Medulla oblongata (tissue), 1 donor: Measurements from ENCODE around the gene TUBGCP5.

Experiments
- DNase-seq: peaks from one replicate; pipeline ENCODE4 v3.0.0-alpha.2; 2015; ENCODE audit errors: extremely low spot score

The TUBGCP5 gene

DNA sequence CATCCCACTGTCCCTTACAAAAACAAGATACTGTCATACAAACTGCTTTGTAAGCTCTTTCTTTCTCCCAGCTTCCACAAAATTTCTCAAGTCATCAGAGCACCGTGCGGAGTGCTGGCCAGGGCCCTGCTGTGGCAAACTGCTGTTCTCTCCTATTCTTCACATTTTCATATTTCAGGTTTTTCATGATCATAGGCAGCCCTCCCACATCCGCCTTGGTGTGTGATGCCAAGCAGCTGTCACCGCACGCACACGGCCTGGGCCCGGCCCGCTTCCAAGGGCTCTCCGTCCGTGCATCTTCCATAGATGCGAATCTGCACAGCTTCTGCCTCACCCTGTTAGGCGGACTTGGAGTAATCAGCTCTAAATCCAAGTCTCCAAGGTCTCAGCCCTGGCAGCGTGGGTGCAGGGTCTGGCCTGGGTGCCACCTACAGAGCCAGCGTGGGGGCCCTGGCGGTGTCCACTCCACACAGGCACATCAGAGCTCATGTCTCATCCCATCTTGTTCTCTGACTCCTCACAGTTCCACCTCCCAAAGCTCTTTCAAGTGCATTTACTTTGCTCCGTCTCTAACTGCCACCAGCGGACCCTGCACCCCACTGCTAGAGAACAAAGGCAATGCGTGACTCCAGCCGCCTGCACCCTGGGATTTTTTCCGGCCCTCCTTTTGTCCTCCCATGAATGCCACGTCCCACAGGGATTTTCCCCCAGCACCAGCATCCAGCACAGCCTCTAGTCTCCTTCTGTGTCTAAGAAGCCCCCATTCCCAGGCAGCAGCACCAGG is 86.4 kb downstream of the TUBGCP5 start:
- DNase-seq = no peak

DNA sequence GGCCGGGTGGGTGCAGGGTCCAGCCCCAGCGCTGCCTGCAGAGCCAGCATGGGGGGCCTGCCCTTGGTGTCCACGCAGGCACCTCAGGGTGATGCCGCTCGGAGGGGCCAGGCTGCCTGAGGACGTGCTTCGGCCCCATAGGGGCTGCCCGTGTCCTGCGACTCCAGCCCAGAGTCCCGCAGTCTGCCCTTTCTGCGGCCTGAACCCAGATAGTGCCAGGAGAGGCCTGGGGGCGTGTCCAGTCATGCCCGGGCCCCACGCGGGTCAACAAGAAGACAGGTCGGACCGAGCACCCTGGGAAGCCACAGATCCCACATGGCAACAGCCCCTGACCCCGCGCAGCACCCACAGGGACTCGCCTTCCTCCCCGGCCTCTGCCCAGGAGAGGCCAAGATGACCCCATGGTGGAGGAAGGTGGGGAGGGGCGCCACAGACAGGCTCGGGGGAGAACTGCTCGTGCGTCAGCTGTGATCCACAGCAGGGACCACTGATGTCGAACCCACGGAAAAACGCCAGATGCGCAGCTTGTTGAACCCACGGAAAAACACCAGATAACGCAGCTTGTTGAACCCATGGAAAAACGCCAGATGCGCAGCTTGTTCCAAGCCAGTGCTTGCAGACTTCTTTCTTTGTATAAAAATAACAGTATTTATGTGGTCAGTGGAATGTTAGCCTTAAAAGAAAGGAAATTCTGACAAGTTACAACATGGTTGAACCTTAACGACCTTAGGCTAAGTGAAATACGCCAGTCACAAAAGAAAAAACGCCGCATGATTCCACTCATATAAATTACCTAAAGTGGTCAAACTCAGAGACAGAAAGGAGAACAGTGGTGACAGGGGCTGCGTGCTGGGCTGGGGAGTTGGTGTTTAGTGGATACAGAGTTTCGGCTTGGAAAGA is 87.7 kb downstream of the TUBGCP5 start:
- DNase-seq = no peak

DNA sequence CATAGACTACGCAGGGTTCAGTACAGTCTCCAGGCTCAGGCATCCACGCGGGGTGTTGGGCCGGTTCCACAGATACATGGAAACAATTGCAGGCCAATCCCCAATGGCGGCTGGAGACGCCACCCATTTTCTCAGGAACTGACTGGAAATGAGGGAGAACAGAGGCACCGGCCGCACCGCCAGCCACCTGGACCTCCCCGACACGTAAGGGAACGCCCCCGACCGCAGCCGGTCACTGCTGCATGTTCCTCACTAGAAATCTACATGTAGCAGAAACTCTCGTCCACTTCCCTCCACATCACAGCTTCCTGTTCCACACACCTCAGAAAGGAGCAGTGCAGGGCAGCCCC is 88.4 kb downstream of the TUBGCP5 start:
- no peak for DNase-seq

DNA sequence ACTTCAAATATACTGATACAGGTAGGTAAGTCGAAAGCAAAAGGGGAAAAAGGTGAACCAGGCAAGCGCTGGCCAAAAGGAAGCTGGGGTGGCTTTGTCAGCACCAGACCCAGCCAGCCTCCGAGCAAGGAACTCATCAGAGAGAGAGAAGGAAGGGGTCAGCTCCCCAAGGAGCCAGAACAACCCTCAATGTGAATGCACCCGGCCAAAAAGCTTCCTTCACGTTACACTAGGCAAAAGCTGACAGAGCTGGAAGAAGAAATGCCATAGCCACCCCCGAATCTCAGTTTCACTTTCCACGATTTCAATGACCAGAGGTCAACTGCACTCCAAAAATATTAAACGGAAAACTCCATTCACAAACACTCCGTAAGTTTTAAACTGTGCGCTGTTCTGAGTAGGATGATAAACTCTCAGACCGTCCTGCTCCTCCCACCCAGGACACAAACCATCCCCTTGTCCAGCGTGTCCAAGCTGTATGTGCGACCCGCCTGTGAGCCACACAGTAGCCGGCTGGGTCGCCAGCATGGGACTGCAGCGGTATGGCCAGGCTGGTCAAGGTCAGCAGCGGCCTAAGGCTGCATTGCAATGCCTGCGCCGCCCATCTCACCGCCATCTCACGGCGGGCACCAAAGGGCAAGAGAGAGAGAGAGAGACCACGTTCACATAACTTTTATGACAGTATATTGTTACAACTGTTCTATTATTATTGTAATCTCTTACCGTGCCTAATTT is 88.9 kb downstream of the TUBGCP5 start:
- DNase-seq = no peak
